ENCODE measurements around the gene KREMEN1. TPM values are rescaled to one million over a fixed set of nuclear protein-coding genes. Genes with fewer than 3 reads are reported as not detected.

Gene KREMEN1
- total and polyA plus RNA-seq, 9 of the 15 experiments (the other 6 are each of a cell fraction or from before 2014, with no cell fraction given): 0.69 to 11.5 (median 4.3) TPM

DNA sequence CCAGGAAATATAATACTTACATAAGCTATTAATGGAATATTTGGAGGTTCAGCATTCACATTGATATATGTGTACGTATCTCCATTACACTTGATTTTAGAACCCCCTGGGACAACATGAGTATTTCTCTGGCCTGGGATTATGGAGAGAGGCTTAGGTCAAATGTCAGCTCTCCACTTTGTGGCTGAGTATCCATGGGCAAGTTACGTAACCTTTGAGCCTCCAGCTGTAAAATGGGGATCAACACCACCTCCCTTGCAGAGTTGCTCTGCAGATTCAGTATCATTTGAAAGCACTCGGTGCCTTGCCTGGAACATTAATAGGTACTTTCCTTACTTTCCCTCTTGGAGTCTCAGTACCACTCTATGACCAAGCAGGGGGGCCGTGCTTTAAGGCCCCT, 44.4 kb upstream of the KREMEN1 start:
- TF ChIP-seq, protein P1, sequence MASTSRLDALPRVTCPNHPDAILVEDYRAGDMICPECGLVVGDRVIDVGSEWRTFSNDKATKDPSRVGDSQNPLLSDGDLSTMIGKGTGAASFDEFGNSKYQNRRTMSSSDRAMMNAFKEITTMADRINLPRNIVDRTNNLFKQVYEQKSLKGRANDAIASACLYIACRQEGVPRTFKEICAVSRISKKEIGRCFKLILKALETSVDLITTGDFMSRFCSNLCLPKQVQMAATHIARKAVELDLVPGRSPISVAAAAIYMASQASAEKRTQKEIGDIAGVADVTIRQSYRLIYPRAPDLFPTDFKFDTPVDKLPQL (IDR thresholded peaks at IDR 0.05; ENCODE audit: extremely low read depth, insufficient read length): no peak
- TF ChIP-seq MCM5 (IDR thresholded peaks at IDR 0.05; ENCODE audit: low read depth) (no peak), CEBPB (tag; IDR thresholded peaks at IDR 0.05) (peak; percentile 33; the same call in 1 of the 2 replicates), SMAD4 (CRISPR knock-in tag; conservative IDR thresholded peaks at IDR 0.05) (no peak)
- Histone ChIP-seq H3K4me3 (no peak overlapping the region), H3K9ac (ENCODE audit: insufficient read depth in 1 of 2, low read depth in 2 of 2, low read length in 2 of 2) (no peak overlapping the region), H4K20me1 (replicated peaks; ENCODE audit: control insufficient read depth, insufficient read depth, low read length) (no peaks in the 10 kb centered on the region), H3K9me3 (replicated peaks; ENCODE audit: control insufficient read depth, insufficient read depth, low read depth, low read length) (no peaks in the 10 kb centered on the region), H3K9me1 (ENCODE audit: control insufficient read depth, insufficient read depth, low read length) (no peaks in the 10 kb centered on the region), H3K4me2 (ENCODE audit: insufficient read depth, low read length) (no peak overlapping the region), H3K27me3 (ENCODE audit: control insufficient read depth in 2 of 2, insufficient read depth in 2 of 2, low read length in 2 of 2) (no peaks in the 10 kb centered on the region), H3K27ac (ENCODE audit: extremely low read depth, low read depth, low read length) (no peak overlapping the region), H3K36me3 (ENCODE audit: control insufficient read depth, insufficient read depth, low read length) (no peaks in the 10 kb centered on the region), H2AFZ (ENCODE audit: low read depth, low read length) (no peak overlapping the region), H3K4me1 (replicated peaks in 1 of 2; ENCODE audit: control insufficient read depth in 2 of 2, insufficient read depth in 2 of 2, low read length in 2 of 2) (peaks cover 25 to 37% of the 10 kb centered on the region in 2 experiments), H3K79me2 (ENCODE audit: control insufficient read depth, insufficient read depth, low read length) (no peaks in the 10 kb centered on the region; the same call in 2 of the 3 replicates)
- DNase-seq (ENCODE audit: extremely low read depth in 1 of 4, low spot score in 3 of 4) (no peak), ATAC-seq (no peak), FAIRE-seq (no peak)
- ChIA-PET CTCF (ENCODE audit: low intra/inter-chr PET ratio) (no interaction called here), POLR2A (interaction anchor here (0.5 kb wide), 1 partner anchor 132 kb away, joined by 3 read pairs; no protein-coding TSS in a partner anchor)
- no TSS peak for BruUV-seq (replicated peaks)
- 77% methylated on average over 4 of the region's 4 CpGs for WGBS (ENCODE audit: insufficient coverage, low coverage, missing lambda C conversion rate)
- intact Hi-C loops (cut with micrococcal nuclease) (no loop called here), in situ Hi-C loops (cut with MboI) (no loop called here)
